Activated T-helper 1 cell treated with anti-CD3 and anti-CD28 coated beads, Interleukin-12 subunit alpha, Interleukin-12 subunit beta, Interleukin-2, Interleukin-4 antibody, amounts not matched to agents 30 ng/mL and 10 ng/mL and 1 ng/mL, durations not matched to agents 14 hours and 24 hours and 36 hours (primary cell): ENCODE results near the gene AACS. TPM values are rescaled to one million over a fixed set of nuclear protein-coding genes. Genes with fewer than 3 reads are reported as not detected.

ENCODE experiments used
- DNase-seq: peaks from one replicate; pipeline ENCODE4 v3.0.0; 2021; ENCODE audit warnings: low spot score
- H3K27ac Mint-ChIP-seq: one replicate; pipeline ENCODE4 v1.8.0; 2021; ENCODE audit warnings: mild to moderate bottlenecking, mixed read lengths
- H3K27me3 Mint-ChIP-seq: one replicate; pipeline ENCODE4 v1.8.0; 2022; ENCODE audit warnings: mild to moderate bottlenecking, moderate library complexity, mixed read lengths; ENCODE audit not compliant: insufficient read depth
- H3K36me3 Mint-ChIP-seq: one replicate; pipeline ENCODE4 v1.8.0; 2021; ENCODE audit warnings: low read depth, mixed read lengths
- H3K4me1 Mint-ChIP-seq: one replicate; pipeline ENCODE4 v1.8.0; 2021; ENCODE audit warnings: low read depth, mixed read lengths
- H3K4me3 Mint-ChIP-seq: one replicate; pipeline ENCODE4 v1.8.0; 2021; ENCODE audit warnings: mild to moderate bottlenecking, moderate library complexity, mixed read lengths
- H3K9me3 Mint-ChIP-seq: one replicate; pipeline ENCODE4 v1.8.0; 2021; ENCODE audit warnings: mixed read lengths
- intact Hi-C: fragments of 100-400 bp; cut with micrococcal nuclease; formaldehyde crosslinking; loops from one replicate; pipeline ENCODE4 v1.15.1; 2024
- total RNA-seq: library from RNA; stranded (reverse); gene quantifications from 2 replicates; pipeline ENCODE4 v1.2.3, GENCODE V29; 2022

The AACS gene
- total RNA-seq, 1 donor from 2014 or later = 27.8 TPM

- Mint-ChIP-seq H3K27me3 (no peaks in the 10 kb centered on the region), H3K27ac (no peak overlapping the region)
- intact Hi-C loops = no loop called here
These were observed 55.9 kb downstream of the AACS start for GRCh38 chr12:125121106-125121505.

DNA sequence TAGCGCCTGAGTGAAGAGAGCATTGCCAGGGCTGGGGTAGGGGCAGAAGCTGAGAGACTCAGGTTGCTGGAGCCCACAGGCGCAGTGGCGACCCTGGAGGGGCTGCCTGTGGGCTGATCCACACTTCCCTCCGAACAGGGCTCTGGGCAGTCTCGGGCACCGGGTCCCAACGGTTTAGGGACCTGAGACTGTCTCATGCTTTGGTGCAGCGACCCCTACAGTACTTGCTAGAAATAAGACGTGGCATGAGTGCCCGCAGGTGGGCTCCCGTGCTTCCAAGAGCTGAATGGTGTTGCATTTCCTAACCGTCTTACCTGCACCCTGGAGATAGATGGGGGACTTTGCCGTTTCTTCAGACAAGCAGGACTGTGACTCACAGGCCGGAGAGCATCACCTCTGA, 57.4 kb downstream of the AACS start:
- DNase-seq = no peak
- peaks cover 2% of the 10 kb centered on the region for H3K36me3 Mint-ChIP-seq
- H3K9me3 Mint-ChIP-seq = no peaks in the 10 kb centered on the region
- H3K27ac Mint-ChIP-seq = no peak overlapping the region
- H3K27me3 Mint-ChIP-seq = no peaks in the 10 kb centered on the region
- H3K4me3 Mint-ChIP-seq = no peak overlapping the region
- intact Hi-C loops = no loop called here
- no peaks in the 10 kb centered on the region for H3K4me1 Mint-ChIP-seq

More at GRCh38 chr12:125121106-125121505, 55.9 kb downstream of the AACS start:
- peaks cover 2% of the 10 kb centered on the region for H3K36me3 Mint-ChIP-seq
- no peaks in the 10 kb centered on the region for H3K9me3 Mint-ChIP-seq
- no peaks in the 10 kb centered on the region for H3K4me1 Mint-ChIP-seq
- DNase-seq = no peak
- no peak overlapping the region for H3K4me3 Mint-ChIP-seq

GRCh38 chr12:125124320-125124966, 59.2 kb downstream of the AACS start:
- Mint-ChIP-seq H3K9me3 (no peaks in the 10 kb centered on the region), H3K27ac (no peak overlapping the region), H3K27me3 (no peaks in the 10 kb centered on the region), H3K4me3 (no peak overlapping the region), H3K36me3 (peaks cover 3% of the 10 kb centered on the region), H3K4me1 (no peaks in the 10 kb centered on the region)
- no peak for DNase-seq
- intact Hi-C loops = no loop called here

DNA sequence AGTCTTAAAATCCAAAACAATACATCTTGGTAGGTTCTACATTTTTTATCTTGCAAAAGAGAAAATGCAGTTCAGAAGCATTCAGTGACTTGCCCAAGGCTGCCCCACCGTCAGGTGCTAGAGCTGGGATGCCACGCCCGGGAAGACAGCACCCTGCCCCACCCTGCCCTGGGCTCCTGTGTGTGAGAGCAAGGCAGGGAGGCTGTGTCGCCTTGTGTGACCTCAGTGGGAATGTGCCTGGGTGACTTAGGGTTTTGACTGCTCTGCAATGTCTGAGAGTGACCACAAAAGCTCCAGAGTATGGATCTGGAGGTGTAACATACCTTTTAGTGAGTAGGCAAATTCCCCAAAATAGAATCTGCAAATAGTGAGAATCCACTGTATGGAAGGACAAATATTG, 60.0 kb downstream of the AACS start:
- Mint-ChIP-seq H3K27ac (no peak overlapping the region), H3K4me1 (no peaks in the 10 kb centered on the region), H3K27me3 (no peaks in the 10 kb centered on the region), H3K4me3 (no peak overlapping the region), H3K36me3 (peaks cover 2% of the 10 kb centered on the region), H3K9me3 (no peaks in the 10 kb centered on the region)
- intact Hi-C loops = no loop called here
- no peak for DNase-seq

- DNase-seq = no peak
- intact Hi-C loops = no loop called here
- H3K27ac Mint-ChIP-seq = no peak overlapping the region
- H3K4me1 Mint-ChIP-seq = no peaks in the 10 kb centered on the region
- H3K27me3 Mint-ChIP-seq = no peaks in the 10 kb centered on the region
- no peak overlapping the region for H3K4me3 Mint-ChIP-seq
- H3K36me3 Mint-ChIP-seq = peaks cover 4% of the 10 kb centered on the region
- no peaks in the 10 kb centered on the region for H3K9me3 Mint-ChIP-seq
These were observed 63.4 kb downstream of the AACS start for GRCh38 chr12:125128439-125129178.

GRCh38 chr12:125129179-125129571, 63.9 kb downstream of the AACS start:
- intact Hi-C loops = no loop called here
- Mint-ChIP-seq H3K27ac (no peak overlapping the region), H3K4me1 (no peaks in the 10 kb centered on the region), H3K9me3 (no peaks in the 10 kb centered on the region), H3K4me3 (no peak overlapping the region), H3K36me3 (peaks cover 4% of the 10 kb centered on the region), H3K27me3 (no peaks in the 10 kb centered on the region)
- DNase-seq = no peak

DNA sequence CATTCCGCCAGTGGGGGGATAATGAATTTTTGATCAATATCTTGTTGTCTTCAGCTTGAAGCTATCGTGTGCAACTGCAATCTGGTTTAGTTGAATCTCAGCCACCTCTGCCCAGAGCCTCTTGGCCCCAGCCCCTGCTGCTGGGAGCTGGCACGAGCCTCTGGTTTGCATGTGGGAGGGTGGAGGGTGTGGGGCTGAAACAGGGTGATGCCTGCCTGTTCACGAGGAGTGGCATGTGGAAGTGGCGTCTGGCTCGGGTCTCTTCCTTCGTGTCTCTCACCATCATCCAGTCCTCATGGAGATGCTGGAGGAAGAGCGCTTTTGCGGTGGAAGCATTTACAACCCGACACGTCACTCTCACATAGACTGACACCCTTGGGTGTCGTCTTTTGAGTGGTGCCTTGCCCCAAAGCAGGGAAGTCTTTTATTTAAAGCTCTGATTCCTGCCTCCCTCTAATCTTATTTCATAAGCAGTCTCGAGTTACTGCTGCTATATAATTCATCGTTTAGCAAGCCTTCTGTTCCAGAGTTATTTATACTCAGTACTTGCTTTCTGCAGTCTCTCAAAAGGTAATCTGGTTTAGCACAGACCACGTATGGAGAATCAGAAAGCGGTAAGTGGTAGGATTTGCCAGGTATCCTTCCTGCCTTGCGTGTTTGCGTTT, 64.5 kb downstream of the AACS start:
- no peak overlapping the region for H3K4me3 Mint-ChIP-seq
- H3K36me3 Mint-ChIP-seq = peaks cover 5% of the 10 kb centered on the region
- DNase-seq = no peak
- no peaks in the 10 kb centered on the region for H3K4me1 Mint-ChIP-seq
- no peak overlapping the region for H3K27ac Mint-ChIP-seq
- H3K27me3 Mint-ChIP-seq = no peaks in the 10 kb centered on the region
- H3K9me3 Mint-ChIP-seq = no peaks in the 10 kb centered on the region
- intact Hi-C loops = no loop called here

DNA sequence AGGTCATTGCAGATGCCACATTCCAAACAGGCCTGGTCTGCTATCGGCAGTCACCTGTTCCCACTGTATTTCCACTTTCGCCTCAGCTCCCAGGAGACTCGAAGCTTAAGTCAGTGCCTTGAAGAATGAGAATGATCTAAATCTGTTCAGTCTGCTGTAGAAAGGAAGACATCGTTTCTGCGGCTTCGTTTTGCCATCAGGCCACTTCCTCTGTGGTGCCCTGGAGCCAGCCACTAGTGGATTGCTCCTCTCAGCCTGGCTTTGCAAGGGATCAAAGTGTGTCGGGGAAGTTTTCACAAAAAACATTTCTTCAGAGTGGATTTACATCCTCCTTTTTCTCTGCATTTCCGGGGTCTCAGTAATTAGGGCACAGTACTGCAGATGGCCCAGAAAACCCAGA, 66.7 kb downstream of the AACS start:
- H3K4me1 Mint-ChIP-seq = no peaks in the 10 kb centered on the region
- no peak for DNase-seq
- H3K9me3 Mint-ChIP-seq = no peaks in the 10 kb centered on the region
- intact Hi-C loops = no loop called here
- H3K27ac Mint-ChIP-seq = no peak overlapping the region
- H3K27me3 Mint-ChIP-seq = no peaks in the 10 kb centered on the region
- H3K36me3 Mint-ChIP-seq = peaks cover 6% of the 10 kb centered on the region
- no peak overlapping the region for H3K4me3 Mint-ChIP-seq

DNA sequence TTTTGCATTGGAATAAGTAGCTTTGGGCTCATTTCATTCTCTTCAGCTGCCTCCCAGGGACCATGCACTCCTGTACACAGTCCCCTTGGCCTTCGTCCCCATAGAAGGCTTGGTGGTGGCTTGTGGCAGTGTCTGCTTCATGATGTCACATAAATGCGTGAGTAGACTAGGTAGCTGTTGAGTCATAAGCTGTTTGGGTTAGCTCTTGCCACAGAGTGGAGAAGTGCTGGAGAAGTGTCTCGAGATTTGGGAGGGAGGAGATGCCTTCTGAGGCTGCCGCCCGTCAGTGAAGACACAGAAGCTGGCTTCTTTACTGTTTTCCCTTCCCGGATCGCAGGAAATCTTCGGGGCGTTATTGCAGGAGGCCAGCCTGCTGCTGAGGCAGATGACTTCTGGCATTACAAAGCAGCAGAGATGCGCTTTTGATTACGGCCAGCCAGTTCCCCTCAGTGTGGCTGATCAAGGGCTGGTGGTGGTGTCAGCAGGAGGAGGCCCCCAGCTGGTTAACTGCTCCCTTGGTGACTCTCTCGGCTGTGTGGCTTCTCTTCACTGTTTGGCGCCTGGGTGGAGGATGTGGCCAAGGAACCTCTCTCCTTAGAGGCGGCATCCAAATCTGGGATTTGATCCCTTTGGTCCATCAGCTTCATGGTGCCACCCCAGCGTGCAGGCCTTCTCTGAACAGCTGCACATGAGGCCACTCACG, 67.6 kb downstream of the AACS start:
- intact Hi-C loops = no loop called here
- Mint-ChIP-seq H3K36me3 (peaks cover 6% of the 10 kb centered on the region), H3K27me3 (no peaks in the 10 kb centered on the region), H3K9me3 (no peaks in the 10 kb centered on the region), H3K4me3 (no peak overlapping the region), H3K27ac (no peak overlapping the region), H3K4me1 (no peaks in the 10 kb centered on the region)
- DNase-seq = no peak

DNA sequence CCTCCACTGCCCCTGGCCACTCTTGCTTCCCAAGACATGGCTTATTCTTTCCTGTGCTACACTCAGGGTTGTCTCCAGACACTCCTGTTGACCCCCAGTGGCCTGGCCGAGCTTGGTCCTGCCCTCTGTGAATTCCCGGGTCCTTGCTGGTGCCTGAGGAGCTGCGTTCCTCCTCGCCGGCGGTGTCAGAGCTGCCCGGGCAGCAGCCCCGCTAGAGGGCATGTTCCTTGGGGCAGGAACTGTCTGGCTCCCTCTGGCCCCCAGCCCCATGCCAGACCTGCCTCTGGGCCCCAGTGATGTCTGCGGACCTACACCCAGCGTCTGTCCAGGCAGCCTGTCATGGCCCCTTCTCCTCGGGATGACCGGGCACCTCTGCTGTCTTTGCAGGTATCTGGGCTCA, 68.4 kb downstream of the AACS start:
- no peak overlapping the region for H3K4me3 Mint-ChIP-seq
- H3K36me3 Mint-ChIP-seq = peaks cover 8% of the 10 kb centered on the region
- H3K27ac Mint-ChIP-seq = no peak overlapping the region
- DNase-seq = no peak
- no peaks in the 10 kb centered on the region for H3K27me3 Mint-ChIP-seq
- H3K4me1 Mint-ChIP-seq = no peaks in the 10 kb centered on the region
- H3K9me3 Mint-ChIP-seq = no peaks in the 10 kb centered on the region
- intact Hi-C loops = no loop called here

DNA sequence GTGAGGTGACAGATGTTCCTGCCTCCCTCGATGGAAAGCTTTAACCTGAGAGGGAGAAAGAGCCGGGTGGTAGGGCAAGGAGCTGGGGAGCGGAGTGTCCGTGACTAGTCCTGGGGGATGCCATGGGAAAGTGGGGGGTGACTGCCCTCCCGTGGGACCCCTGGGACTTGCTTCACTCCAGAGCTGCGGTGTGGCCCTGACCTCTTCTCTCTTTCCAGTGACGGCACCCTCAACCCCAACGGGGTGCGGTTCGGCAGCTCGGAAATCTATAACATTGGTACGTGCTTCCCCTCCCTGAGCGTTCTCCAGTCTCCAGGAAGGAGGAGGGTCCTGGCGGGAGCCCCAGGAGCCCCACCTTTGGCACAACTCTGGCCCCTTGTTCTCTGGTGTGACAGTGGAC, 69.3 kb downstream of the AACS start:
- intact Hi-C loops = no loop called here
- H3K4me3 Mint-ChIP-seq = no peak overlapping the region
- H3K27me3 Mint-ChIP-seq = no peaks in the 10 kb centered on the region
- no peak for DNase-seq
- no peaks in the 10 kb centered on the region for H3K9me3 Mint-ChIP-seq
- H3K36me3 Mint-ChIP-seq = peaks cover 8% of the 10 kb centered on the region
- H3K27ac Mint-ChIP-seq = no peak overlapping the region
- no peaks in the 10 kb centered on the region for H3K4me1 Mint-ChIP-seq

DNA sequence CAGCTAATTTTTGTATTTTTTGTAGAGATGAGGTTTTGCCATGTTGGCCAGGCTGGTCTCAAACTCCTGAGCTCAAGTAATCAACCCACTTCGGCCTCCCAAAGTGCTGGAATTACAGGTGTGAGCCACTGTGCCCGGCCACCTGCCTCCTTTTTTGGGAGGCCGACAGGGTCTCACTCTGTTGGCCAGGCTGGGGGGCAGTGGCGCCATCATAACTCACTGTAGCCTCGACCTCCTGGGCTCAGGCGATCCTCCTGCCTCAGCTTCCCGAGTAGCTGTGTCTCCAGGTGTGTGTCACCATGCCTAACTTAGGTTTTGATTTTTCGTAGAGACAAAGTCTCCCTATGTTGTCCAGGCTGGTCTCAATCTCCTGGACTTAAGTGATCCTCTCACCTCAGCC, 70.7 kb downstream of the AACS start:
- Mint-ChIP-seq H3K4me1 (no peaks in the 10 kb centered on the region), H3K27ac (no peak overlapping the region), H3K9me3 (no peaks in the 10 kb centered on the region), H3K4me3 (no peak overlapping the region), H3K36me3 (peaks cover 8% of the 10 kb centered on the region), H3K27me3 (no peaks in the 10 kb centered on the region)
- intact Hi-C loops = no loop called here
- no peak for DNase-seq

GRCh38 chr12:125136702-125137101, 71.5 kb downstream of the AACS start:
- Mint-ChIP-seq H3K4me1 (no peaks in the 10 kb centered on the region), H3K4me3 (no peak overlapping the region), H3K9me3 (no peaks in the 10 kb centered on the region), H3K36me3 (peaks cover 8% of the 10 kb centered on the region), H3K27ac (no peak overlapping the region), H3K27me3 (no peaks in the 10 kb centered on the region)
- no peak for DNase-seq
- intact Hi-C loops = no loop called here
